Natural killer cell (primary cell): ENCODE measurements around the gene CLIC6. TPM values are rescaled to one million over a fixed set of nuclear protein-coding genes. Genes with fewer than 3 reads are reported as not detected.
A peak's percentile ranks its signal among the peaks of the same experiment; 100 is the strongest.
"Not testable (repeated sequence)": the region's sequence is repeated elsewhere in the genome, so short reads cannot be mapped to it uniquely, and the experiment has no call there.

Source experiments
- ATAC-seq, 3 donors: fragments of 150-1000 bp in 2 of 3; fragments of 200-7000 bp in 1 of 3; cut with Tn5 transposase; 1 replicate in 1 of 3; 2 replicates in 2 of 3; pipeline ENCODE4 v1.10.0; 2021; ENCODE audit warnings: mild to moderate bottlenecking in 2 of 3, moderate library complexity in 2 of 3
- DNase-seq, 2 donors: peaks; one replicate each; pipeline versions ENCODE4 v3.0.0 to v3.0.0-alpha.2; 2013 to 2021; ENCODE audit warnings: mixed read lengths in 1 of 2
- H3K27ac ChIP-seq: one replicate; pipeline ENCODE4 v1.5.1; 2013; ENCODE audit warnings: mild to moderate bottlenecking, low read length
- H3K27me3 ChIP-seq: one replicate; pipeline ENCODE4 v1.6.1; 2013; ENCODE audit warnings: low read length; ENCODE audit not compliant: control insufficient read depth, insufficient read depth
- H3K36me3 ChIP-seq: one replicate; pipeline ENCODE4 v1.6.1; 2013; ENCODE audit warnings: low read length; ENCODE audit not compliant: control insufficient read depth, insufficient read depth
- H3K4me1 ChIP-seq: one replicate; pipeline ENCODE4 v1.6.1; 2013; ENCODE audit warnings: low read length; ENCODE audit not compliant: control insufficient read depth, insufficient read depth
- H3K4me3 ChIP-seq: one replicate; pipeline ENCODE4 v1.5.1; 2013; ENCODE audit warnings: low read length
- H3K9me3 ChIP-seq: one replicate; pipeline ENCODE4 v1.6.1; 2013; ENCODE audit warnings: low read length; ENCODE audit not compliant: control insufficient read depth, insufficient read depth
- H3K27ac Mint-ChIP-seq, 2 donors: one replicate each; pipeline ENCODE4 v1.8.0; 2022; ENCODE audit warnings: mild to moderate bottlenecking in 2 of 2, mixed read lengths in 2 of 2, moderate library complexity in 1 of 2
- H3K27me3 Mint-ChIP-seq, 2 donors: one replicate each; pipeline ENCODE4 v1.8.0; 2022; ENCODE audit warnings: low read depth in 2 of 2, mixed read lengths in 2 of 2
- H3K36me3 Mint-ChIP-seq: one replicate; pipeline ENCODE4 v1.8.0; 2022; ENCODE audit warnings: mixed read lengths
- H3K4me1 Mint-ChIP-seq, 2 donors: one replicate each; pipeline ENCODE4 v1.8.0; 2022; ENCODE audit warnings: mixed read lengths in 2 of 2
- H3K4me3 Mint-ChIP-seq: one replicate; pipeline ENCODE4 v1.8.0; 2022; ENCODE audit warnings: mild to moderate bottlenecking, moderate library complexity, mixed read lengths
- H3K9me3 Mint-ChIP-seq, 2 donors: one replicate each; pipeline ENCODE4 v1.8.0; 2022; ENCODE audit warnings: mixed read lengths in 2 of 2
- WGBS: methylation state at CpG from one replicate; pipeline ENCODE4 v1.1.7; 2013; ENCODE audit warnings: missing lambda C conversion rate; ENCODE audit not compliant: insufficient coverage; 5-methylcytosine and 5-hydroxymethylcytosine counted together
- intact Hi-C: fragments of 100-400 bp; cut with micrococcal nuclease; formaldehyde crosslinking; loops from one replicate; pipeline ENCODE4 v1.14.2; 2022
- total RNA-seq, 4 donors: library from RNA; stranded (reverse); fragments of 120-200 nt in 1 of 4; gene quantifications; one replicate each; pipeline versions ENCODE4 v1.2.3 to v1.2.4, GENCODE V29; 2013 to 2022
- TF ChIP-seq, protein P1 (sequence below): fragments of 200-600 bp; IDR thresholded peaks from one replicate; pipeline ENCODE4 v1.8.0; 2022; ENCODE audit warnings: antibody characterized with exemption

The CLIC6 gene
- total RNA-seq, 3 donors from 2014 or later (not counting 1 experiment from before 2014, with no cell fraction given) = not detected

DNA sequence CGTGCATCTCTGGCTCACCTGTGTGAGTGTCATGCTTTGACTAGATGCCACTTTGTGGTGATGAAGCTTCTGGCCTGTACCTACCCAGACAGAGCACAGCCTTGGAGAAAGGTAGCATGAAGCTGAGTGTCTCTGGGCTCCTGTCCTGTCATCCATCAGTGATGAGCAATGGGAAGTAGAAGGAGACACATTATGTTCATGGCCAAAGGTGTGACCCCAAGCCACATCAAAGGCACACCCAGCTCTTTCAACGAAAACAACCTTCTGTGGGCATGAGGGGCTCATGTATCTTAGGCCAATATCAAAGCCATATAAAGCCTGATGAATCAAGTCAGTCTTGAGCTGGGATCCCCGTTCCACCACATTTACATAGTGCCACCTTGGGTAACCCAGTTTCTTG, 1.0 kb upstream of the CLIC6 start:
- Histone ChIP-seq H3K27me3 (peaks cover 16% of the 10 kb centered on the region), H3K4me3 (no peak overlapping the region), H3K27ac (no peak overlapping the region), H3K36me3 (no peaks in the 10 kb centered on the region), H3K4me1 (peaks cover 11% of the 10 kb centered on the region), H3K9me3 (no peaks in the 10 kb centered on the region)
- peaks cover 5% of the 10 kb centered on the region for H3K36me3 Mint-ChIP-seq
- H3K27me3 Mint-ChIP-seq = peaks cover 39 to 45% of the 10 kb centered on the region in 2 donors
- H3K4me1 Mint-ChIP-seq = peaks cover 0 to 12% of the 10 kb centered on the region in 2 donors
- TF ChIP-seq, protein P1, sequence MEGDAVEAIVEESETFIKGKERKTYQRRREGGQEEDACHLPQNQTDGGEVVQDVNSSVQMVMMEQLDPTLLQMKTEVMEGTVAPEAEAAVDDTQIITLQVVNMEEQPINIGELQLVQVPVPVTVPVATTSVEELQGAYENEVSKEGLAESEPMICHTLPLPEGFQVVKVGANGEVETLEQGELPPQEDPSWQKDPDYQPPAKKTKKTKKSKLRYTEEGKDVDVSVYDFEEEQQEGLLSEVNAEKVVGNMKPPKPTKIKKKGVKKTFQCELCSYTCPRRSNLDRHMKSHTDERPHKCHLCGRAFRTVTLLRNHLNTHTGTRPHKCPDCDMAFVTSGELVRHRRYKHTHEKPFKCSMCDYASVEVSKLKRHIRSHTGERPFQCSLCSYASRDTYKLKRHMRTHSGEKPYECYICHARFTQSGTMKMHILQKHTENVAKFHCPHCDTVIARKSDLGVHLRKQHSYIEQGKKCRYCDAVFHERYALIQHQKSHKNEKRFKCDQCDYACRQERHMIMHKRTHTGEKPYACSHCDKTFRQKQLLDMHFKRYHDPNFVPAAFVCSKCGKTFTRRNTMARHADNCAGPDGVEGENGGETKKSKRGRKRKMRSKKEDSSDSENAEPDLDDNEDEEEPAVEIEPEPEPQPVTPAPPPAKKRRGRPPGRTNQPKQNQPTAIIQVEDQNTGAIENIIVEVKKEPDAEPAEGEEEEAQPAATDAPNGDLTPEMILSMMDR = no peak
- no peaks in the 10 kb centered on the region for H3K9me3 Mint-ChIP-seq
- ATAC-seq = no peak
- 65% methylated on average over 3 of the region's 3 CpGs for WGBS
- no peak for DNase-seq
- H3K27ac Mint-ChIP-seq = no peak overlapping the region
- H3K4me3 Mint-ChIP-seq = no peak overlapping the region
- intact Hi-C loops = no loop called here

DNA sequence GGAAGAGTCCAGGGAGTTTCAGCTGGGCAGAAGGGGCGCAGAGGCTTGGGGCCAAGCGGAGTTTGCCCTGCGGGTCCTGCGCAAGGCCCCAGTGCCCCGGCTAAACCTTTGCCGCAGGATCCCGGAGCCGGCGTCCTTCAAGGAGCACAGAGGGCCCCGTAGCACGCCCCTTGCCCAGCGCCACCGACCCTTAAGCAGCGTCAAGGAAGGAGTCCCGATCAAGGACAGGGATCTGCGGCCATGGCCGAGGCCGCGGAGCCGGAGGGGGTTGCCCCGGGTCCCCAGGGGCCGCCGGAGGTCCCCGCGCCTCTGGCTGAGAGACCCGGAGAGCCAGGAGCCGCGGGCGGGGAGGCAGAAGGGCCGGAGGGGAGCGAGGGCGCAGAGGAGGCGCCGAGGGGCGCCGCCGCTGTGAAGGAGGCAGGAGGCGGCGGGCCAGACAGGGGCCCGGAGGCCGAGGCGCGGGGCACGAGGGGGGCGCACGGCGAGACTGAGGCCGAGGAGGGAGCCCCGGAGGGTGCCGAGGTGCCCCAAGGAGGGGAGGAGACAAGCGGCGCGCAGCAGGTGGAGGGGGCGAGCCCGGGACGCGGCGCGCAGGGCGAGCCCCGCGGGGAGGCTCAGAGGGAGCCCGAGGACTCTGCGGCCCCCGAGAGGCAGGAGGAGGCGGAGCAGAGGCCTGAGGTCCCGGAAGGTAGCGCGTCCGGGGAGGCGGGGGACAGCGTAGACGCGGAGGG, 520 bp downstream of the CLIC6 start:
- Mint-ChIP-seq H3K27me3 (peaks cover 42 to 48% of the 10 kb centered on the region in 2 donors), H3K4me3 (peak overlapping the region; percentile 76), H3K9me3 (no peaks in the 10 kb centered on the region), H3K27ac (no peak overlapping the region), H3K36me3 (peaks cover 5% of the 10 kb centered on the region), H3K4me1 (peaks cover 0 to 12% of the 10 kb centered on the region in 2 donors)
- no peak overlapping the region for H3K27ac ChIP-seq
- DNase-seq (peak in 1 of 2 donors; percentile 40), ATAC-seq (peak; percentile 47 to 78 (median 68))
- H3K9me3 ChIP-seq = no peaks in the 10 kb centered on the region
- no peak overlapping the region for H3K4me3 ChIP-seq
- TF ChIP-seq, protein P1 = no peak
- intact Hi-C loops = no loop called here
- no peaks in the 10 kb centered on the region for H3K36me3 ChIP-seq
- H3K4me1 ChIP-seq = peaks cover 11% of the 10 kb centered on the region
- H3K27me3 ChIP-seq = peaks cover 18% of the 10 kb centered on the region
- 3% methylated on average over 74 of the region's 74 CpGs for WGBS

DNA sequence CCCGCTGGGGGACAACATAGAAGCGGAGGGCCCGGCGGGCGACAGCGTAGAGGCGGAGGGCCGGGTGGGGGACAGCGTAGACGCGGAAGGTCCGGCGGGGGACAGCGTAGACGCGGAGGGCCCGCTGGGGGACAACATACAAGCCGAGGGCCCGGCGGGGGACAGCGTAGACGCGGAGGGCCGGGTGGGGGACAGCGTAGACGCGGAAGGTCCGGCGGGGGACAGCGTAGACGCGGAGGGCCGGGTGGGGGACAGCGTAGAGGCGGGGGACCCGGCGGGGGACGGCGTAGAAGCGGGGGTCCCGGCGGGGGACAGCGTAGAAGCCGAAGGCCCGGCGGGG, 1.1 kb downstream of the CLIC6 start:
- H3K36me3 ChIP-seq, H3K4me3 Mint-ChIP-seq, H3K9me3 Mint-ChIP-seq, H3K27ac ChIP-seq, H3K4me3 ChIP-seq, H3K27ac Mint-ChIP-seq, H3K9me3 ChIP-seq, H3K36me3 Mint-ChIP-seq, intact Hi-C loops, DNase-seq, ATAC-seq: not testable (repeated sequence)
- Histone ChIP-seq H3K4me1 (peaks cover 11% of the 10 kb centered on the region), H3K27me3 (peaks cover 18% of the 10 kb centered on the region)
- 2% methylated on average over 46 of the region's 46 CpGs for WGBS
- H3K27me3 Mint-ChIP-seq = peaks cover 41 to 49% of the 10 kb centered on the region in 2 donors
- H3K4me1 Mint-ChIP-seq = peaks cover 0 to 12% of the 10 kb centered on the region in 2 donors

DNA sequence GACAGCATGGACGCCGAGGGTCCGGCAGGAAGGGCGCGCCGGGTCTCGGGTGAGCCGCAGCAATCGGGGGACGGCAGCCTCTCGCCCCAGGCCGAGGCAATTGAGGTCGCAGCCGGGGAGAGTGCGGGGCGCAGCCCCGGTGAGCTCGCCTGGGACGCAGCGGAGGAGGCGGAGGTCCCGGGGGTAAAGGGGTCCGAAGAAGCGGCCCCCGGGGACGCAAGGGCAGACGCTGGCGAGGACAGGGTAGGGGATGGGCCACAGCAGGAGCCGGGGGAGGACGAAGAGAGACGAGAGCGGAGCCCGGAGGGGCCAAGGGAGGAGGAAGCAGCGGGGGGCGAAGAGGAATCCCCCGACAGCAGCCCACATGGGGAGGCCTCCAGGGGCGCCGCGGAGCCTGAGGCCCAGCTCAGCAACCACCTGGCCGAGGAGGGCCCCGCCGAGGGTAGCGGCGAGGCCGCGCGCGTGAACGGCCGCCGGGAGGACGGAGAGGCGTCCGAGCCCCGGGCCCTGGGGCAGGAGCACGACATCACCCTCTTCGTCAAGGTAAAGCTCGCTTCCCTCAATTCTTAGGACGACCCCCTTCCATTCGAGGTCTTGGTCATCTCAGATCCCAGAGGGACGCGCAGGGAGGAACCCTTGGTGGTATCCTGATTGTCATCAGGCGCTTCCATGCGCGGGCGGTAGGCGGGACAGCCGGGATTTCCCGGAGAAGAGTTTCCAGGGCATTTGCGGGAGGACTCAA, 1.6 kb downstream of the CLIC6 start:
- no peaks in the 10 kb centered on the region for H3K9me3 Mint-ChIP-seq
- Histone ChIP-seq H3K36me3 (no peaks in the 10 kb centered on the region), H3K4me1 (peaks cover 11% of the 10 kb centered on the region), H3K27ac (no peak overlapping the region), H3K27me3 (peaks cover 18% of the 10 kb centered on the region), H3K9me3 (no peaks in the 10 kb centered on the region), H3K4me3 (peak overlapping the region; percentile 3)
- DNase-seq (peak in 1 of 2 donors; percentile 14), ATAC-seq (peak in 1 of 3 donors; percentile 42)
- peaks cover 5% of the 10 kb centered on the region for H3K36me3 Mint-ChIP-seq
- intact Hi-C loops = no loop called here
- TF ChIP-seq, protein P1 = no peak
- H3K27ac Mint-ChIP-seq = no peak overlapping the region
- H3K4me3 Mint-ChIP-seq = no peak overlapping the region
- 2% methylated on average over 70 of the region's 70 CpGs for WGBS
- H3K27me3 Mint-ChIP-seq = peaks cover 43 to 54% of the 10 kb centered on the region in 2 donors
- H3K4me1 Mint-ChIP-seq = peaks cover 0 to 12% of the 10 kb centered on the region in 2 donors
